ENCODE results near the gene COBL.
"Not testable (repeated sequence)": the region's sequence is repeated elsewhere in the genome, so short reads cannot be mapped to it uniquely, and the experiment has no call there.

COBL gene

DNA sequence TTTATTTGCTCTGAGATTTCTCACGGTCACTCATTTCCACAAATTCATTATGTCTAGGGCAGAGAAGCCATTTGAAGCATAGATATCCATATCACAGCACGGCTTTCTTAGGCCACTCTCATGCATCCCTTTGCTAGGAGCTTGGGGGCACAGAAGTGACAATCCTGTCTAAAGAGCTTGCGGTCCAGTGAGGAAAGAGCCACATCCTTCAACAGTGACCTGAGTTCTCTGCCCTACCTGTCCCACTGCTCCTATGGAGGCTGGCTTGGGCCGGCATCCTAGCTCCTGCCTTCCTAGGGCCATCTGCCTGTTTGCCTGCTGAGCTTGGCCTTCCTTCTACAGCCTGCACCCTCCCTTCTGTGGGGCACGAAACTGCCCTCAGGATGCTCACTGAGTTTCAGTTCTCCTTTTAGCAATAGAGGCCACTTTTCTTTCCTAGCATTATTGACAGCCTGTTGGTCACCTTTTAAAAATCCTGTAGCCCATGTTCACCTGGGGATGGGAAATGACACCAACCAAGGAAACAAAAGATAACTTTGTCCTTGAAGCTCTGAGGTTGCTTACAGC, 321.8 kb downstream of the COBL start:
- DNase-seq (ENCODE audit: low read depth): no peak

DNA sequence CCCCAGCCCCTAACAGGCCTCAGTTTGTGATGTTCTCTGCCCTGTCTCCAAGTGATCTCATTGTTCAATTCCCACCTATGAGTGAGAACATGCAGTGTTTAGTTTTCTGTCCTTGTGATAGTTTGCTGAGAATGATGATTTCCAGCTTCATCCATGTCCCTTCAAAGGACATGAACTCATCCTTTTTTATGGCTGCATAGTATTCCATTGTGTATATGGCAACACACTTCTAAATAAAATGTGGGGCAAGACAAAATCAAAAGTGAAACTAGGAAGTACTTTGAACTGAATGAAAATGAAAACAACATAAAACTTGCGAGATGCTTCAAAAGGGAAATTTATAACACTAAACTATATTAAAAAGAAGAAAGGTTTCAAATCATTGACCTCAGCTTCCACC, 326.4 kb downstream of the COBL start:
- DNase-seq (ENCODE audit: low read depth): not testable (repeated sequence)

DNA sequence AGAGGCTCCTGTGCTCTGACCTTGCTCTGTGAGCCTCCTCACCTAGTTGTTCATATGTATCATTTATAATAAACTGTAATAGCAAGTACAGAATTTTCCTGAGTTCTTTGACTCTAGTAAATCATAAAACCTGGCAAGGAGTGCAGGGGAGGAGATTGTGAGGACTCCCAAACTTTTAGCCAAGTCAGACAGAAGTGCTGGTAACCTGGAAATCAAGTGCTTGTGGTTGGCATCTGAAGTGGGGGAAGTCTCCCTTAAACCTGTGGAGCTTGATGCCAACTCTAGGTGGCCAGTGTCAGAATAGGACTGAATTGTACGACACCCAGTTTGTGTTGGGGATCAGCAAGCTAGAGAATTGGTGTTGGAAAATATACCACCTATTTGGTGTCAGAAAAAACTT, 327.6 kb downstream of the COBL start:
- DNase-seq (ENCODE audit: low read depth): no peak

DNA sequence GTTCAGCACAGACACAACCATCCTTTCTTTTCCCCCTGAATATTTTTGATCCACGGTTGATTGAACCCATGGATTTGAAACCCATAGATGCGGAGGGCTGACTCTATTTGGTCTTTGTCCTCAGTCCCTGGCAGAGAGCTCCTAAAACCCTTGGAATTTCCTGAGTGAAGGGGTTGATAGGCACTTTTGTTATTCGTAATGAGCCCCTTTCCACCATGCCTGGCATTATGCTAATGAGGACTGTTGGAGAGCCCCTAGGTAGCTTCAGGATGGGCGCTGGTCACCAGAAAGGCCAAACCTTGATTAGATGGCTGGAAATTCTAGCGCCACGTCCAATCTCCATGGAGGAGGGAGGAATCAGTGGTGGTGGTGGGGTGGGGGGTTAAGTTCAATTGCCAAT, 328.1 kb downstream of the COBL start:
- no peak for DNase-seq (ENCODE audit: low read depth)

DNA sequence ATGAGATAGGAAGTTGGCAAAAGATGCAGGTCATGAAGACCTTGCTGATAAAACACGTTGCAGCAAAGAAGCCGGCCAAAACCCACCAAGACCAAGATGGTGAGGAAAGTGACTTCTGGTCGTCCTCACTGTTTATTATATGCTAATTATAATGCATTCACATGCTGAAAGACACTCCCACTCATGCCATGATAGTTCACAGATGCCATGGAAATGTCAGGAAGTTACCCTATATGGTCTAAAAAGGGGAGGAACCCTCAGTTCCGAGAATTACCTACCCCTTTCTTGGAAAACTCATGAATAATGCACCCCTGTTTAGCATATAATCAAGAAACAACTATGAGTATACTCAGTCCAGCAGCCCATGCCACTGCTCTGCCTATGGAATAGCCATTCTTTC, 331.5 kb downstream of the COBL start:
- no peak for DNase-seq (ENCODE audit: low read depth)

DNA sequence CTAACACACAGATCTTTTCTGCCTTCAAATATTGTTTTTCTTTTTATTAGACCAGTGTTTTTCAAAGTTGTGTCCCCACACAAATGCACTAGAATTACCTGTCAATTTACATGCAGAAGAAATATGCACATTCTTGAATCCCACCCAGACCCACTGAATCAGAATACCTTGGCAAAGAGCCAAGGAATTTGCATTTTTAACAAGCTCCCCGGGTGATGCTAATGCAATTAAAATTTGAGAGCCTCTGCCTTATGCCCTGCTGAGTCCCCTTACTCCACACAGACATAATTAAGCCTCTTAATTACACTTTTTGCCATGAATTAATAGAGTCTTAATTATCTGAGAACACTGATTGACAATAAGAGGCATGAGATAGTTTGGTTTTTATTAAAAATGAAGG, 332.8 kb downstream of the COBL start:
- DNase-seq (ENCODE audit: low read depth): no peak

DNA sequence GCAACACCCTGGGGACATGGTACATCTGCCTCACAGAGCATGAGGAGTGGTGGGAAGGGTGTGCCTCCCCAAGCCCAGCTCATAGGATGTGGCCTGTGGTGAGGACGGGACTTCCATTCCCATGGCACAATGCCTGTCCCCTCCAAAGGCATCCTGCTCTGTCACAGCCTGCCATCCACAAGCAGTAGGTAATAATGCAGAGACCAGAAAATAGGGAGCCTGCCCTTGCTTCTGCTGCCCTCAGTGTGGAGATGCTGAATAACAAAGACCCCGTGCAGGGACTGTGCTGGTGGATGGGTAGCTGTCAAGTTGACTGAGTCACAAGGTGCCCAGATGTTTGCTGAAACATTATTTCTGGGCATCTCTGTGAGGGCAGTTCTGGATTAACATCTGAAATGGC, 334.0 kb downstream of the COBL start:
- DNase-seq (ENCODE audit: low read depth): no peak

DNA sequence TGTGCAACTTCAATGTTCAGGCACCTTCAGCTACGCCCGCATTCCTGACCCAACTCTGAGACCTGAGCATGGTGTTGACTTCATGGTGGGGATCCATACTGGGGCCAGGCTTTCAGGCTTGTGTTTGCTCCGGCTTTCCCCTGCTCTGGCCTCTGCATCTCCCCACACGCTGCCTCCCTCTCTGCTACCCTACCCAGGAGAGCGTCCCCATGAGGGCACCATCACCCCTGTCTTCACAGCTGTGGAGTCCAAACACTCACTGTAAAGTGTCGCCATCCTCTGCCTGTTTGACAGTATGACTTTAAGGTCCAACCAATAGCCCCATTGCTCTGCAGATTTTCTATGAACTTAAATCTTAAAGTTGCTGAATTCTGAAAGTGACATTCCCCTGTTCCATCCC, 334.9 kb downstream of the COBL start:
- DNase-seq (ENCODE audit: low read depth): no peak

DNA sequence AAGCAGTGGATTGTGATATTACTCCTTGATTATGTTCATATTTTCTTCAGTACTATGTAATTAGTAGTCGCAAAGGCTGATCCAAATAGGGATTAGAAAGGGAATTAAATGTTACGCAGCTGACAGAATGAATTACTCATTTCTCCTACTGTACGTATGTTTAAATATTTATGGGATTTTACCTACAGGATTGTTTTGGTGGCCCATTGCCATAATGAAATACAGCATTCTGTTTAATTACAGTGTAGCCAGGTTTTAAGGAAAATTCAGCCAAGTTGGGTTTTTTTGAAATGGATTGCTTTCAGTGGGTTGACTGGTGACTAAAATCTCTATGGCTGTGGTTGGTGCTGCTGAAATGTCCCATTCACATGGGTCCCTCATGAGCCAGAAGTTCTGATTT, 336.2 kb downstream of the COBL start:
- no peak for DNase-seq (ENCODE audit: low read depth)

DNA sequence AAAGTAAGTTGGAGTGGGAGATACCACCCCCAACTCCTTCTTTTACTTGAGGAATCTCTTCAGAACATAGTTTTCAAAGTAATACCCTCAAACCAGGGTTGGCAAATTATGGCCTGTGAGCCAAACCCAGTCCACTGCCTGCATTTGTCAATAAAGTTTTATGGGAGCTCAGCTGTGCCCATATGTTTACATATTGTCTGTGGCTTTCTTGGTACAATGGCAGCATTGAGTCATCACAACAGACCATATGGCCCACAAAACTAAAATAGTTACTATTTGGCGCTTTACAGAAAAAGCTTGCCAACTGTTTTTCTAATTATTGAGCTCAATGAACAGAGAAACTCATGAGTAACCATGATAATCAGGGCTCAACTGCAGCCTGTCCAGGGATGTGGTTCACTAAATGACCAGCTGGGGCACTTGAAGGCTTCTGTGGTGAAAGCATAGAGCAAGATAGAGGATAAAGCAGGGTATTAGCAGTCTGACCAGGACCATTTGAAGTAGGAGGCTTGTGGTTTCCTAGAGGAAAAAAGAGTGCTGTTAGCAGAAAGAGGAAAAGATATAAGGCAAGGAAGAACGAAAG, 337.9 kb downstream of the COBL start:
- no peak for DNase-seq (ENCODE audit: low read depth)

DNA sequence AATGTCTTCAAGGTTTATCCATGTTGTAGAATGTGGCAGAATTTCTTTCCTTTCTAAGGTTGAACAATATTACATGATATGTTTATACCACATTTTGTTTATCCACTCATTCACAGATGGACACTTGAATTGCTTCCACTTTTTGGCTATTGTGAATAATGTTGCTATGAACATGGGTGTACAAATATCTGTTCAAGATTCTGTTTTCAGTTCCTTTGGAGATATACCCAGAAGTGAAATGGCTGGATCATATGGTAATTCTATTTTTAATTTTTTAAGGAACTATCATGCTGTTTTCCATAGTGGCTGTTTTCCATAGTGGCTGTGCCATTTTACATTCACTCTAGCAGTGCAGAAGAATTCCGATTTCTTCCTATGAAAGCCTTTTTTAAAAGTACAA, 339.2 kb downstream of the COBL start:
- no peak for DNase-seq (ENCODE audit: low read depth)

DNA sequence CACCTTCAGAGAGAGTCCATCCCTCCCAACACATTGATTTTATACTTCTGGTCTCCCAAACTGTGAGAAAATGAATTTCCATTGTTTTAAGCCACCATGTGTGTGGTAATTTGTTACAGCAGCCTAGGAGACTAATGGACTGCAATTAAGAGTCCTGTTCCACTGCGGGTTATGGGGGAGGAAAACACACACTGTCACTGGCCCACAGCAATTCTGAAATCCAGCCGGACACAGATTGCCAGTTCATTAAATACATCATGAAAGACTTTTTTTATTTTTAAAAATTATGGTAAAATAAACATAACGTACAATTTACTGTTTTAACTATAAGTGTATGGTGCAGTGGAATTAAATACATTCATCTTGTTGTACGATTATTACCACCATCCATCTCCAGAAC, 340.5 kb downstream of the COBL start:
- DNase-seq (ENCODE audit: low read depth): no peak

DNA sequence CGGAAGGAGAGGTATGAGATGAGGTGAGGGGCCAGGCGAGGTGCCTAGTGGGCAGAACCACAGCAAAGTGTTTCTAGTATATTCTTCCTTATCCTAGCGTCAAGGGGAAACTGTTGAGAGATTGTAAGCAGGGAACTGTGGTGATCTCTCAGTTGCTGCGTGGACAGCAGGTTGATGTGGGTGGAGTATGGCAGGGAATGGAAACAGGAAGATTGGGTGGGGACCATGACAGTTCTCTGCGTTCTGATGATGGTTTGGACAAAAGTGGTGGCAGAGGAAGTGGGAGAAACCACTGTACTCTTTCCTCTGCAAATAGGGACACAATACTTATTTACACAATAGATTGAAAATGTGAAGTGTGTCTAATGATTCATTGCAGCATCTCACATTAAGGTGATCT, 342.4 kb downstream of the COBL start:
- no peak for DNase-seq (ENCODE audit: low read depth)

DNA sequence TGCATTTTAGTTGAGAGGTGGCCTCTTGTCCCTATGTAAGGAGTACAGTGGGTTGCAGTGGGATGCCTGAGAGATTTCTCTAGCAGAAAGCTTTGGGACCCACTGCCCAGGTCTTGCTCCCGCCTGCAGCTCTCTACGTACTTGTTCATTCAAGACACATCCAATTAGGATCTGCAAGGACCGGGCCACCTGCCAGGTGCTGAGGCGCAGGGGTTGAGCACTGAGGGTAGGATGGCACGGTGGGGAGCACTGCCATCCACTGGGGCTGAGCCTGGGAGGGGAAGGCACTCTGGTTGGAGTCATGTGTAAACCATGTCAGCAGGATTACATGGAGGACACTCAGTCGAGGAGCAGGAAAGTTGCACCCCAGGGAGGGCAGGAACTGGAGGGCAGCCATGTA, 342.8 kb downstream of the COBL start:
- no peak for DNase-seq (ENCODE audit: low read depth)

DNA sequence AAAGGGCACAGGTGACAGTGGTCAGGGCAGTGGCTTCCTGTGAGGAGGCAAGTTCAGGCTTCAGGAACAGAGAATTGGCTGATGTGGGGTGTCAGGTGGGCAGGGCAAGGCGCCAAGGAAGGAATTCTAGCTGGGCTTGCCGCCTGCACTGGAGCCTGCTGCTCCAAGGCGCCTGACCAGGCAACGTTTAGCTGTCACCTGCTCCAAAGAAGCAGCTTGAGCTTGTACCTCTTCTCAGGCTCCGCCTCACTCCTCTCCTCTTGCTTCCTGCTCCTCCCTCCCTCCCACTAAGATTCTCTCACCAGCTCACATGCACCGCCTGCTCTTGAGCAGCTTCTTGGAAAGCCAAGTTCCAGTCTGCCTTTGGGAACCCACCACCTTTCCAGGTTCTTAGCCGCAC, 346.5 kb downstream of the COBL start:
- no peak for DNase-seq (ENCODE audit: low read depth)
